Neural progenitor cell (in vitro differentiated cells): ENCODE data around the gene IER3IP1.

Experiments
- CTCF ChIP-seq: fragments of 200-600 bp; sonication (generic); IDR thresholded peaks from 2 replicates; pipeline ENCODE4 v1.5.1; 2017; ENCODE audit warnings: antibody characterized with exemption, mild to moderate bottlenecking
- EZH2 ChIP-seq: fragments of 200-600 bp; sonication (generic); IDR thresholded peaks from 2 replicates; pipeline ENCODE4 v1.6.1; 2017; ENCODE audit warnings: antibody characterized with exemption, mild to moderate bottlenecking, moderate library complexity
- EZH2phosphoT487 ChIP-seq: fragments of 200-600 bp; sonication (generic); IDR thresholded peaks from 2 replicates; pipeline ENCODE4 v1.6.1; 2017; ENCODE audit warnings: antibody characterized with exemption

DNA sequence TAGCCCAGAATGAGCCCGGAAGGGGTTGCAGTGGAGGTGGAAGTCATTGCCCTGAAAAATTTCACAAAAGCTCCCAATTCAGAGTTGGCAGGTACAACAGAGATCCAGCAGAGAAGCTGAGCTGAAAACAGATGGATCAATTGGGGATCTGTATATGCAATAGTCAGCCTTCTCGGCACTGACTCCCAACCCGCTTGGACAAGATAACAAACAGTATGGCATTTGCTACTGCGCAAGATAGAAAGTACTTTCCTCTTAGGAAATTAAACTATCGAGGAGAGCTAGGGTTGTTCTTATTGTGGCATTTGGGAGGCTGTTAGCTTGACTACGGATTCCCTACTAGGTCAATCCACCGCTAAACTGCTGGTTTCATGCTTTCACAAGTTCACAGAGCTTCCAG lies 11.6 kb upstream of the IER3IP1 start:
- no peak for TF ChIP-seq CTCF
- no peak for TF ChIP-seq EZH2
- TF ChIP-seq EZH2phosphoT487, result no peak
